ENCODE measurements around the gene PATL1. TPM values are rescaled to one million over a fixed set of nuclear protein-coding genes. Genes with fewer than 3 reads are reported as not detected.
A peak's percentile ranks its signal among the peaks of the same experiment; 100 is the strongest.

The PATL1 gene
- 10 to 100 TPM; 23.7 to 29.6 TPM for total RNA-seq
- polyA plus RNA-seq: 1 to 10 TPM; 8.2 to 9.6 TPM
- long read RNA-seq, donor 1, partial matches to known transcripts: 4 of 6 reads
- long read RNA-seq, donor 1, other reads (novel, unspliced or antisense): 2 of 6 reads
- long read RNA-seq, donor 2, full-length matches to known transcripts: 1 of 4 reads
- long read RNA-seq, donor 2, partial matches to known transcripts: 0 of 4 reads
- long read RNA-seq, donor 2, other reads (novel, unspliced or antisense): 3 of 4 reads

GRCh38 chr11:59668950-59669610 lies at the start of gene PATL1:
Gene PATL1 (minus strand): TSS chr11:59669037. CDS start chr11:59668895, 142 bp downstream.
- no peaks in the 10 kb centered on the region for H3K27me3 ChIP-seq (ENCODE audit: control insufficient read depth in 1 of 2, insufficient read depth in 2 of 2, low read length in 1 of 2)
- no peaks in the 10 kb centered on the region for H3K9me3 ChIP-seq (ENCODE audit: control insufficient read depth, low read length)
- peak within 1 kb of the TSS; percentile 62 to 96 for H3K27ac ChIP-seq (ENCODE audit: low read depth in 1 of 2, low read length in 2 of 2)
- 0 to 1% methylated on average over 56 to 68 of the region's 68 CpGs for WGBS, 2 donors
- DNase-seq (peak; percentile 100), ATAC-seq (ENCODE audit: low FRiP score) (peak; percentile 99)
- H3K4me1 ChIP-seq (ENCODE audit: control insufficient read depth in 1 of 2, insufficient read depth in 2 of 2, low read length in 2 of 2): no peaks in the 10 kb centered on the region
- intact Hi-C loops (cut with DNase I): loop anchor here (1.0 to 10.0 kb wide), 5 partner anchors 53 to 136 kb away; partner anchors contain the start of gene STX3 (in 1 of the 2)
- H3K4me3 ChIP-seq (ENCODE audit: low read length in 2 of 2): peak within 1 kb of the TSS; percentile 83 to 91
- no peaks in the 10 kb centered on the region for H3K36me3 ChIP-seq (ENCODE audit: control insufficient read depth in 1 of 2, insufficient read depth in 2 of 2, low read length in 1 of 2)

- no peaks in the 10 kb centered on the region for H3K36me3 ChIP-seq (ENCODE audit: control insufficient read depth in 1 of 2, insufficient read depth in 2 of 2, low read length in 1 of 2)
- H3K4me1 ChIP-seq (ENCODE audit: control insufficient read depth in 1 of 2, insufficient read depth in 2 of 2, low read length in 2 of 2): no peaks in the 10 kb centered on the region
- H3K27ac ChIP-seq (ENCODE audit: low read depth in 1 of 2, low read length in 2 of 2): no peak overlapping the region
- no peak overlapping the region for H3K4me3 ChIP-seq (ENCODE audit: low read length in 2 of 2)
- peaks cover 0 to 1% of the 10 kb centered on the region in 2 donors for H3K27me3 ChIP-seq (ENCODE audit: control insufficient read depth in 1 of 2, insufficient read depth in 2 of 2, low read length in 1 of 2)
- no peaks in the 10 kb centered on the region for H3K9me3 ChIP-seq (ENCODE audit: control insufficient read depth, low read length)
- intact Hi-C loops (cut with DNase I): no loop called here
- ATAC-seq (ENCODE audit: low FRiP score) (no peak), DNase-seq (no peak)
- WGBS, 2 donors: 73 to 77% methylated on average over 3 of the region's 3 CpGs
Observed at GRCh38 chr11:59716051-59716450, 47.2 kb upstream of the PATL1 start.

GRCh38 chr11:59713745-59714144 lies 44.9 kb upstream of the PATL1 start, which contains the start of gene OR10V1:
Gene OR10V1 (minus strand): TSS chr11:59713845. CDS start chr11:59713845, 0 bp downstream.
- DNase-seq: no peak
- Histone ChIP-seq H3K9me3 (ENCODE audit: control insufficient read depth, low read length) (no peaks in the 10 kb centered on the region), H3K27ac (ENCODE audit: low read depth in 1 of 2, low read length in 2 of 2) (no peak within 1 kb of the TSS), H3K36me3 (ENCODE audit: control insufficient read depth in 1 of 2, insufficient read depth in 2 of 2, low read length in 1 of 2) (no peaks in the 10 kb centered on the region), H3K4me3 (ENCODE audit: low read length in 2 of 2) (no peak within 1 kb of the TSS), H3K4me1 (ENCODE audit: control insufficient read depth in 1 of 2, insufficient read depth in 2 of 2, low read length in 2 of 2) (no peaks in the 10 kb centered on the region), H3K27me3 (ENCODE audit: control insufficient read depth in 1 of 2, insufficient read depth in 2 of 2, low read length in 1 of 2) (peaks cover 0 to 1% of the 10 kb centered on the region in 2 donors)
- intact Hi-C loops (cut with DNase I): no loop called here
- 82 to 87% methylated on average over 2 of the region's 2 CpGs for WGBS, 2 donors
- no peak for ATAC-seq (ENCODE audit: low FRiP score)

- no peak overlapping the region for H3K4me3 ChIP-seq (ENCODE audit: low read length in 2 of 2)
- intact Hi-C loops (cut with DNase I): no loop called here
Observed at GRCh38 chr11:59710136-59710847, 41.5 kb upstream of the PATL1 start.

GRCh38 chr11:59708537-59708936 lies 39.7 kb upstream of the PATL1 start:
- Histone ChIP-seq H3K9me3 (ENCODE audit: control insufficient read depth, low read length) (no peaks in the 10 kb centered on the region), H3K4me1 (ENCODE audit: control insufficient read depth in 1 of 2, insufficient read depth in 2 of 2, low read length in 2 of 2) (no peaks in the 10 kb centered on the region), H3K27me3 (ENCODE audit: control insufficient read depth in 1 of 2, insufficient read depth in 2 of 2, low read length in 1 of 2) (no peaks in the 10 kb centered on the region), H3K27ac (ENCODE audit: low read depth in 1 of 2, low read length in 2 of 2) (no peak overlapping the region), H3K36me3 (ENCODE audit: control insufficient read depth in 1 of 2, insufficient read depth in 2 of 2, low read length in 1 of 2) (no peaks in the 10 kb centered on the region), H3K4me3 (ENCODE audit: low read length in 2 of 2) (no peak overlapping the region)
- DNase-seq (no peak), ATAC-seq (ENCODE audit: low FRiP score) (no peak)
- intact Hi-C loops (cut with DNase I): no loop called here
- WGBS, 2 donors: 58% methylated on average over 1 of the region's 1 CpG

More at GRCh38 chr11:59710136-59710847, 41.5 kb upstream of the PATL1 start:
- no peaks in the 10 kb centered on the region for H3K36me3 ChIP-seq (ENCODE audit: control insufficient read depth in 1 of 2, insufficient read depth in 2 of 2, low read length in 1 of 2)
- H3K4me1 ChIP-seq (ENCODE audit: control insufficient read depth in 1 of 2, insufficient read depth in 2 of 2, low read length in 2 of 2): no peaks in the 10 kb centered on the region
- no peaks in the 10 kb centered on the region for H3K27me3 ChIP-seq (ENCODE audit: control insufficient read depth in 1 of 2, insufficient read depth in 2 of 2, low read length in 1 of 2)
- H3K27ac ChIP-seq (ENCODE audit: low read depth in 1 of 2, low read length in 2 of 2): no peak overlapping the region
- DNase-seq (no peak), ATAC-seq (ENCODE audit: low FRiP score) (no peak)
- H3K9me3 ChIP-seq (ENCODE audit: control insufficient read depth, low read length): no peaks in the 10 kb centered on the region
- WGBS, 2 donors: 6 to 12% methylated on average over 3 of the region's 3 CpGs

GRCh38 chr11:59707371-59707770 lies 38.5 kb upstream of the PATL1 start:
- no peak for ATAC-seq (ENCODE audit: low FRiP score)
- H3K4me1 ChIP-seq (ENCODE audit: control insufficient read depth in 1 of 2, insufficient read depth in 2 of 2, low read length in 2 of 2): no peaks in the 10 kb centered on the region
- no peak overlapping the region for H3K4me3 ChIP-seq (ENCODE audit: low read length in 2 of 2)
- H3K9me3 ChIP-seq (ENCODE audit: control insufficient read depth, low read length): no peaks in the 10 kb centered on the region
- DNase-seq: no peak
- no peaks in the 10 kb centered on the region for H3K27me3 ChIP-seq (ENCODE audit: control insufficient read depth in 1 of 2, insufficient read depth in 2 of 2, low read length in 1 of 2)
- no peaks in the 10 kb centered on the region for H3K36me3 ChIP-seq (ENCODE audit: control insufficient read depth in 1 of 2, insufficient read depth in 2 of 2, low read length in 1 of 2)
- no peak overlapping the region for H3K27ac ChIP-seq (ENCODE audit: low read depth in 1 of 2, low read length in 2 of 2)
- 77 to 86% methylated on average over 1 of the region's 1 CpG for WGBS, 2 donors
- intact Hi-C loops (cut with DNase I): no loop called here

- intact Hi-C loops (cut with DNase I): no loop called here
- Histone ChIP-seq H3K4me1 (ENCODE audit: control insufficient read depth in 1 of 2, insufficient read depth in 2 of 2, low read length in 2 of 2) (no peaks in the 10 kb centered on the region), H3K27ac (ENCODE audit: low read depth in 1 of 2, low read length in 2 of 2) (no peak overlapping the region), H3K36me3 (ENCODE audit: control insufficient read depth in 1 of 2, insufficient read depth in 2 of 2, low read length in 1 of 2) (no peaks in the 10 kb centered on the region), H3K9me3 (ENCODE audit: control insufficient read depth, low read length) (no peaks in the 10 kb centered on the region), H3K4me3 (ENCODE audit: low read length in 2 of 2) (no peak overlapping the region), H3K27me3 (ENCODE audit: control insufficient read depth in 1 of 2, insufficient read depth in 2 of 2, low read length in 1 of 2) (no peaks in the 10 kb centered on the region)
- ATAC-seq (ENCODE audit: low FRiP score): no peak
- 80 to 86% methylated on average over 5 of the region's 5 CpGs for WGBS, 2 donors
- DNase-seq: no peak
Observed at GRCh38 chr11:59706518-59707285, 37.9 kb upstream of the PATL1 start.

- no peaks in the 10 kb centered on the region for H3K36me3 ChIP-seq (ENCODE audit: control insufficient read depth in 1 of 2, insufficient read depth in 2 of 2, low read length in 1 of 2)
- H3K27me3 ChIP-seq (ENCODE audit: control insufficient read depth in 1 of 2, insufficient read depth in 2 of 2, low read length in 1 of 2): peaks cover 0 to 2% of the 10 kb centered on the region in 2 donors
- H3K9me3 ChIP-seq (ENCODE audit: control insufficient read depth, low read length): no peaks in the 10 kb centered on the region
- no peak for ATAC-seq (ENCODE audit: low FRiP score)
- H3K4me1 ChIP-seq (ENCODE audit: control insufficient read depth in 1 of 2, insufficient read depth in 2 of 2, low read length in 2 of 2): no peaks in the 10 kb centered on the region
- no peak for DNase-seq
- no peak overlapping the region for H3K27ac ChIP-seq (ENCODE audit: low read depth in 1 of 2, low read length in 2 of 2)
- 86 to 90% methylated on average over 6 of the region's 6 CpGs for WGBS, 2 donors
- intact Hi-C loops (cut with DNase I): no loop called here
- no peak overlapping the region for H3K4me3 ChIP-seq (ENCODE audit: low read length in 2 of 2)
Observed at GRCh38 chr11:59705294-59705693, 36.5 kb upstream of the PATL1 start.
